T47D (cell line): ENCODE results near the gene IRX4.

Experiments used
- DNase-seq, 2 experiments: peaks; one replicate each; pipeline versions ENCODE4 v3.0.0 to v3.0.0-alpha.2; 2011 to 2012; ENCODE audit warnings: low read depth in 1 of 2, low spot score in 1 of 2
- JUND ChIP-seq: IDR thresholded peaks from 2 replicates; pipeline ENCODE4 v1.6.1; 2012; ENCODE audit warnings: low read depth
- in situ Hi-C: cut with HindIII; loops from 2 replicates; pipeline ENCODE4 v1.10.0; 2016; ENCODE audit warnings: low sequenced_read_pairs, low pct_unique_long_range_greater_than_20kb

Gene IRX4

DNA sequence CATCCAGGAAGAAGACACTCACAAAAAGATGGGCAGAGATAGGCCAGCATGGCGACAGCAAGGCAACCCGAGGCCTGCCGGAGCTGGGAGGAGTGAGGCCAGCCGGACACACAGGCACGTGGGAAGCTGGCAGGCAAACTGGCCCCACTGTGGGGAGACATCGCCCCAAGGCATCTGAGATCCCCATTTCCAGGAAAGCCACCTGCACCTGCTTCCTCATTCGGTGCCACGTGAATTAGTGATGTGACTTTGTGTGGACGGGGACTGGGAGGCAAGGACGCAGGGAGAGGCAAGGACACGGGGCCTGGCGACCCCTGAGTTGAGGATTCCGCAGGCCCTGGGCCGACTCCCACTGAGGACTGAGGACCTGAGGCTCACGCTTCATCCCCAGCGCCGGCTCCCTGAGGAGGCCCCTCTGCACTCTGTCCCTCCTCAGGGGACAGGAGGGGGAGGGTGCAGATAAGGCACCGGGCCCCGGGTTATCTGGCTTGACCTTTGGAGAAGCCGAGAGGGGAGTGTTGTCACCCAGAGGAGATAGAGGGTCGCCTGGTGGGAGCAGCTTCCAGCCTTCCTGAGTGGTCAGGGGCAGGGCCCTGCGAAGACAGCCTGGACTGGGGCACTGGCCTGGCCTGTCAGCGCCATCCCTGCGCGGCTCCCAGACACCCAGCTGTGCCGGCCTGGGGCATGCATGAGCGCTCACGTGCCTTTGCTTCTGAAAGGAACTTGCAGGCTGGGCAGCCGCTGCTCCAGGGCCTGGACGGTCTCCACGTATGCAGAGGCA, 41.8 kb downstream of the IRX4 start:
- no peak for TF ChIP-seq JUND
- in situ Hi-C loops = no loop called here
- no peak for DNase-seq

DNA sequence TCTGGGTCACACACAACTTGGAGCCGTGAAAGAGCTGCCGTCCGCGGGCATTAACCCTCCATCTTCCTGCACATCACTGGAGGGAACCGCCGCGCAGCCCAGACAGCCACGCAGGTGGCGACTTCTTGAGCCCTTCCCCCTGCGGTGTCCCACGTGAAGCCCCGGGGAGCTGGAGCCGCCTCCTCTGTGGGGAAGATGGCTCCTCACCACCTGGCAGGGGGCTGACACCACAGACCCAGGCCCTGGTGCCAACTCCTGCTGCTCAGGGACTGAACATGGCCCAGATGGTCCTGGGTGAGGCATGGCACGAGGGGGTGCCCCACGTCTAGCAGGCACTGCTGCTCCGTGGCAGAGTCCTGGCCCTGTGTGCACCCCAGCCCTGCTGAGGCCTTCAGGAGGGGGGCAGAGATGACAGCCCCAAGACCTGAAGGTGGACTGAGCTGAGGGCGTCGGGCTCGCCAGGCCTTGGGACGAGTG, 42.6 kb downstream of the IRX4 start:
- in situ Hi-C loops = no loop called here
- DNase-seq = no peak
- TF ChIP-seq JUND = no peak

DNA sequence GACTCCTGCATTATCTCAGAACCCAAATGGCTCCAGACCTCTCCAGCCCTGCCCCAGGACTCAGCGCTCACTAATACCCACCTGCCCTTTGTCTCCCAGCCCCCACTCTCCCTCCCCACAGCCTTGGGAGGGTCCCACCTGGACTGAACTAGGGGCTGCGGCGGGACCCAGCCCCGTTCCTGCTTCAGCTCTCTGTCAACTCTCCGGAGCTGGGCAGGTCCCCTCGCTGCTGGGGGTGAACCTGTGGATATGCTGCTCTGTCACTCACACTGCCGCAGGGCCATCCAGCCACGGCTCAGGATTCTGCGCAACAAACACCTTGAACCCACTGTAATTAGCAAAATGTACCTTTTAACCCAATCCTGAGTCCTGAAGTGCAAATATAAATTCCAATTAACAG, 44.7 kb downstream of the IRX4 start:
- TF ChIP-seq JUND = no peak
- in situ Hi-C loops = no loop called here
- DNase-seq = no peak

- in situ Hi-C loops = no loop called here
- DNase-seq = no peak
- TF ChIP-seq JUND = no peak
Measured at GRCh38 chr5:1836891-1837880, 45.5 kb downstream of the IRX4 start.

DNA sequence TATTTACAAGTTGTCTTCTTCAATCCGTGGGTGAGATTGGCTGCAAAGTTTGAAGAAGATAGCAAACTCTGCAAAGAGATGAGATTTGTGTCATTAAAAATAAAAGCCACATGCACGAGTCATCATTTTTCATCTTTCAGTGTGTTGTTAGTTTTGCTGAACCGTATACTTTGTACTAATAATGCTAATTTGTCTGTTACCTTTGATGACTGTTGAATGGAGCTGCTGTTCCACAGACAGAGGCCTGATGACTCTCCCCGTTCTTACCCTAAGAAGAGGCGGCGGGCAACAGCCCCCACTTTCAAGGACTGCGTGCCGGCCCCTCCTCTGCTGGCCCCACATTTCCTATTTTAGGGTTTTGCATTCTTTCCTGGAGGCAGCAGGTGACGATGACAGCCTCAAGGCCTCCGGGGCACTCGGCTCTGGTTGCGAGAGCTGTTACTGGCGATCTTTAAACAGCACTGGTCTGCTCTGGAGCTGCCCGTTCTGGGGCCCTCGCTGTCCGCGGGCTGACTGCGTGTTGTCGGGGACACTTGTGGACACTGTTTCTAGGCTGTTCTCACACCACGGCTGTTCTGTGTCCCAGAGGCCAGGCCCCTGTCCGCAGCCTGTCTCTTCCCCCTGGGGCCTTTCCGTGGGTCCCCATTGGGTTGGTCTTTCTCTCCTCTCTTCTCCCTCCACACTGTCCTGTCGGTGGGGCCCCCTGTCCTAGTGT, 46.4 kb downstream of the IRX4 start:
- no peak for TF ChIP-seq JUND
- in situ Hi-C loops = no loop called here
- DNase-seq = no peak

DNA sequence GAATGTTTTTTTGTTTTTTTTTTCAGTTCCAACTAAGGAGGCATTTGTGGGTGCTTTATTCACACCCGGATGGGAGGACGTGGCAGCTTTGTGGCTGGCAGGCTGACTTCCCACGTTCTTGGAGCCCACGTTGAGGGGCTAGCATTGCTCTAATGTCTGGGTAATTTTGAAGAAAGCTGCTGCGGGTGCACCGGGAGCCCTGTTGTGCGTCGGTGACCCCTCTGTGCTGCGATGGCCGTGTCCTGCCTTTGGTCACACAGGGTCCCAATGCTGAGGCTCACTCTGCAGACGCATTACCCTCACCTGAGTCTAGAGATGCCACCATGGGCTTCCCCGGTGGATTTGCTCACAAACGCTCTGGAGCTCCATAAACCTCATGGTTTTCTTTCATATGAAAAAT, 47.3 kb downstream of the IRX4 start:
- in situ Hi-C loops = no loop called here
- no peak for DNase-seq
- TF ChIP-seq JUND = no peak

DNA sequence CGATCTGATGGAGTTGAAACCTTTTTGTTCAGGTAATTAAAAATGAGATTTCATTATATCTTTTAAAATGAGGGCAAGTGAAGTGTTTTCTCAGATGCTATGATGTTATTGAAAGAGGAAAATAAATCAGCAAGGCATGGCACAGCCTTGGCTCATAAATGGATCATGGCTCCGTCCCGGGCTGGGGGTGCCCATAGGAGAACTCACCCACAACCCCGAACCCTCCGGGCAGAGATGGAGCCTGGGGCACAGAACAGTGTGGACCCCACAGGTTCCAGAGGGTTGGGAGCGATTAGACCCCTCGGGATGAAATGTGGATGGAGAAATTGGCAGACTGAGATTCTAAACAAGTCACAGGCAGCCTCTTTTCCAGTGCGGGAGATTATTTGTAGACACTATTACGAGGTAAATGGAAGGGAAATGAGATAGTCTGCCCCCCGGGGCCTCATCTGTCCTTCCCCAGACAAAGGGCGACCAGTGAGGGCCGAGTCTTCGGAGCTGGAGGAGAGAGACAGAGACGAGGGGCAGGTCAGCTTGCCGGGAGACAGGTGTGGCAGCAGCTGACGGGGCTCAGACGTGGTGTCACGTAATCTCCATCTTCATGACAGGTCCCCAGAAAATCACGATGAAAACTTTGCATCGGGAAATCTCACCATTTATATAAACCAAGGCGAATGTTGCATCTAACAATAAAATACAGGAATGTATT, 47.9 kb downstream of the IRX4 start:
- TF ChIP-seq JUND = no peak
- in situ Hi-C loops = no loop called here
- DNase-seq = no peak

- TF ChIP-seq JUND = no peak
- in situ Hi-C loops = no loop called here
- DNase-seq = no peak
Measured at GRCh38 chr5:1834022-1834551, 48.6 kb downstream of the IRX4 start.

GRCh38 chr5:1833264-1834021, 49.3 kb downstream of the IRX4 start:
- TF ChIP-seq JUND = no peak
- DNase-seq = no peak
- in situ Hi-C loops = no loop called here

DNA sequence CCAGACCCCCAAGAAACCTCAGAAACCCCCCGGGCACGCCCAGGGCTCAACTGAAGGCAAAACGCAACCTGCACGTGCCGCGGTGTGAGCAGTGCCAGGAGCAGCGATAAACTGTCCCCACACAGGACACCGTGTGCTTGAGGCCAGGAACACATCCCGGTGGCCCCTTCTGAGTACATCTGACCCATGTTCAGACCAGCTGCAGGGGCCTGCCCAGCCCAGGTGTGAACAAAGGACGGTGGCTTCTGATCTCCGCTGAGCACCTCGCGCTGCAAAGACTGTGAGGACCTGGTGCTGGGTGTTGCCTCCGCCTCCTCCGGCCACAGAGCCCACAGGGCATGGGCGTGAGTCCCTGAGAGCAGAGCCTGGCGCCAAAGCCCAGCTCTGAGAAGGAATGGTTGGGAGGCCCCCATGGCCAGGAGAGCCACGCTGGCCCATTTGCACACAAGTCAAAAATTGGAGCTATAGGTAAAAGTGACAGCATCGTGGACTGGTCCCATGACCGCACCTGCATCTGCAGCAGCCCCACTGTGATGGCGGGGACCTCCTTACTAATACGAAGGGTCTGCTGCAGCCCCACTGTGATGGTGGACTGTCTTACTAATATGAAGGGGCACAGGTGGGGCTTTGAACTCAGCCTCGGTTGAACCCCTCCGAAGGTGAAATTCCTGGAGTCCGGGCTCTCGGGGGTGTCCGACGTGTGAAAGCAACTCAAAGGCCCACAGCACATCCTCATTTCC, 50.0 kb downstream of the IRX4 start:
- no peak for DNase-seq
- in situ Hi-C loops = no loop called here
- no peak for TF ChIP-seq JUND
